Kidney epithelial cell (primary cell): ENCODE data around the gene MRPS6. TPM values are rescaled to one million over a fixed set of nuclear protein-coding genes. Genes with fewer than 3 reads are reported as not detected.

ENCODE experiments used
- DNase-seq: peaks from one replicate; pipeline ENCODE4 v3.0.0-alpha.2; 2010; ENCODE audit warnings: low read depth
- H3K27me3 ChIP-seq: 2 replicates; pipeline ENCODE4 v1.6.0; 2011; ENCODE audit warnings: low read length; ENCODE audit not compliant: control insufficient read depth, insufficient read depth
- H3K36me3 ChIP-seq: 2 replicates; pipeline ENCODE4 v1.5.1; 2011; ENCODE audit warnings: low read length; ENCODE audit not compliant: control insufficient read depth, insufficient read depth
- H3K4me3 ChIP-seq: 2 replicates; pipeline ENCODE4 v1.5.1; 2011; ENCODE audit warnings: low read depth, mild to moderate bottlenecking, control low read depth, low read length
- CTCF ChIP-seq: IDR thresholded peaks from 2 replicates; pipeline ENCODE4 v1.5.1; 2011; ENCODE audit warnings: mild to moderate bottlenecking, moderate library complexity, low read length, control low read depth, inconsistent platforms; ENCODE audit not compliant: insufficient read depth, poor library complexity, severe bottlenecking
- total RNA-seq: library from RNA; depleted of rRNA; stranded (reverse); fragments of >200 nt; gene quantifications from 2 replicates; pipeline ENCODE4 v1.2.3, GENCODE V29; 2015

The MRPS6 gene
- total RNA-seq, 1 donor from 2014 or later: 32.8 TPM

GRCh38 chr21:34166468-34166867 is 93.1 kb downstream of the MRPS6 start:
- no peak for TF ChIP-seq CTCF
- DNase-seq: no peak
- no peaks in the 10 kb centered on the region for H3K27me3 ChIP-seq
- no peak overlapping the region for H3K4me3 ChIP-seq
- no peaks in the 10 kb centered on the region for H3K36me3 ChIP-seq

- H3K36me3 ChIP-seq: no peaks in the 10 kb centered on the region
- no peak for DNase-seq
- no peaks in the 10 kb centered on the region for H3K27me3 ChIP-seq
- no peak overlapping the region for H3K4me3 ChIP-seq
- no peak for TF ChIP-seq CTCF
Observed at GRCh38 chr21:34170886-34171285, 97.5 kb downstream of the MRPS6 start.

- no peaks in the 10 kb centered on the region for H3K27me3 ChIP-seq
- no peaks in the 10 kb centered on the region for H3K36me3 ChIP-seq
- no peak for DNase-seq
- no peak overlapping the region for H3K4me3 ChIP-seq
- TF ChIP-seq CTCF: no peak
Observed at GRCh38 chr21:34174470-34174869, 101.1 kb downstream of the MRPS6 start.

GRCh38 chr21:34176448-34176847 is 103.1 kb downstream of the MRPS6 start:
- Histone ChIP-seq H3K27me3 (no peaks in the 10 kb centered on the region), H3K36me3 (no peaks in the 10 kb centered on the region)
- no peak for DNase-seq

GRCh38 chr21:34177919-34178567 is 104.7 kb downstream of the MRPS6 start:
- DNase-seq: no peak
- no peak overlapping the region for H3K4me3 ChIP-seq
- no peaks in the 10 kb centered on the region for H3K27me3 ChIP-seq
- no peaks in the 10 kb centered on the region for H3K36me3 ChIP-seq
- TF ChIP-seq CTCF: no peak

More at GRCh38 chr21:34176448-34176847, 103.1 kb downstream of the MRPS6 start:
- TF ChIP-seq CTCF: no peak
- H3K4me3 ChIP-seq: no peak overlapping the region
